GM18861 (cell line): Measurements from ENCODE around the gene SYTL5.
A peak's percentile ranks its signal among the peaks of the same experiment; 100 is the strongest.

Experiments used
- ATAC-seq: cut with Tn5 transposase; IDR thresholded peaks from one replicate; pipeline ENCODE4 v1.9.1; 2021; ENCODE audit not compliant: unreplicated experiment

The SYTL5 gene

GRCh38 chrX:38087594-38087993 lies 81.2 kb downstream of the SYTL5 start:
- no peak for ATAC-seq

- no peak for ATAC-seq
Measured at GRCh38 chrX:38089173-38089982, 83.0 kb downstream of the SYTL5 start.

GRCh38 chrX:38095971-38096529 lies 89.7 kb downstream of the SYTL5 start:
- ATAC-seq, result no peak

- no peak for ATAC-seq
Measured at GRCh38 chrX:38099688-38100087, 93.3 kb downstream of the SYTL5 start.

- no peak for ATAC-seq
Measured at GRCh38 chrX:38102240-38102639, 95.9 kb downstream of the SYTL5 start.

- no peak for ATAC-seq
Measured at GRCh38 chrX:38102875-38103274, 96.5 kb downstream of the SYTL5 start.

GRCh38 chrX:38103857-38104812 lies 97.8 kb downstream of the SYTL5 start:
- peak; percentile 87 for ATAC-seq

- ATAC-seq, result no peak
Measured at GRCh38 chrX:38105216-38105725, 98.9 kb downstream of the SYTL5 start.

GRCh38 chrX:38106991-38107655 lies 100.8 kb downstream of the SYTL5 start:
- ATAC-seq, result no peak

GRCh38 chrX:38108364-38108763 lies 102.0 kb downstream of the SYTL5 start:
- ATAC-seq, result no peak

- no peak for ATAC-seq
Measured at GRCh38 chrX:38109042-38109898, 102.9 kb downstream of the SYTL5 start.

GRCh38 chrX:38110231-38110630 lies 103.9 kb downstream of the SYTL5 start:
- ATAC-seq, result no peak

- ATAC-seq, result no peak
Measured at GRCh38 chrX:38111196-38111595, 104.8 kb downstream of the SYTL5 start.

- ATAC-seq, result peak; percentile 81
Measured at GRCh38 chrX:38112566-38112965, 106.2 kb downstream of the SYTL5 start.

- no peak for ATAC-seq
Measured at GRCh38 chrX:38116706-38117105, 110.4 kb downstream of the SYTL5 start.

GRCh38 chrX:38117485-38117884 lies 111.1 kb downstream of the SYTL5 start:
- ATAC-seq, result no peak

- no peak for ATAC-seq
Measured at GRCh38 chrX:38124000-38124399, 117.6 kb downstream of the SYTL5 start.

- ATAC-seq, result no peak
Measured at GRCh38 chrX:38126179-38126578, 119.8 kb downstream of the SYTL5 start.

- no peak for ATAC-seq
Measured at GRCh38 chrX:38127961-38128360, 121.6 kb downstream of the SYTL5 start.

- no peak for ATAC-seq
Measured at GRCh38 chrX:38129366-38129765, 123.0 kb downstream of the SYTL5 start.
